ENCODE results near the gene ADAMTS19.

ADAMTS19 gene

GRCh38 chr5:129745997-129746396 is 285.9 kb downstream of the ADAMTS19 start:
- H3K4me3 ChIP-seq (ENCODE audit: low read length) = no peak overlapping the region
- no peak for DNase-seq (ENCODE audit: low read depth, low spot score)

GRCh38 chr5:129746876-129747275 is 286.8 kb downstream of the ADAMTS19 start:
- H3K4me3 ChIP-seq (ENCODE audit: low read length) = no peak overlapping the region
- DNase-seq (ENCODE audit: low read depth, low spot score) = no peak

GRCh38 chr5:129747572-129748407 is 287.7 kb downstream of the ADAMTS19 start, which contains the start of gene MINAR2:
Gene MINAR2 (plus strand): TSS chr5:129748094. CDS start chr5:129748191, 97 bp downstream.
- no peak within 1 kb of the TSS for H3K4me3 ChIP-seq (ENCODE audit: low read length)
- DNase-seq (ENCODE audit: low read depth, low spot score) = no peak

GRCh38 chr5:129748913-129749880 is 289.1 kb downstream of the ADAMTS19 start:
- peak; percentile 11 for DNase-seq (ENCODE audit: low read depth, low spot score)
- H3K4me3 ChIP-seq (ENCODE audit: low read length) = no peak overlapping the region

GRCh38 chr5:129760636-129761325 is 300.7 kb downstream of the ADAMTS19 start:
- no peak for DNase-seq (ENCODE audit: low read depth, low spot score)
- H3K4me3 ChIP-seq (ENCODE audit: low read length) = no peak overlapping the region

GRCh38 chr5:129763651-129764050 is 303.6 kb downstream of the ADAMTS19 start:
- DNase-seq (ENCODE audit: low read depth, low spot score) = no peak
- H3K4me3 ChIP-seq (ENCODE audit: low read length) = no peak overlapping the region

GRCh38 chr5:129766798-129767197 is 306.7 kb downstream of the ADAMTS19 start:
- no peak overlapping the region for H3K4me3 ChIP-seq (ENCODE audit: low read length)
- no peak for DNase-seq (ENCODE audit: low read depth, low spot score)

- DNase-seq (ENCODE audit: low read depth, low spot score) = peak; percentile 90
These were observed 307.9 kb downstream of the ADAMTS19 start for GRCh38 chr5:129767927-129768380.

GRCh38 chr5:129768735-129769134 is 308.6 kb downstream of the ADAMTS19 start:
- no peak overlapping the region for H3K4me3 ChIP-seq (ENCODE audit: low read length)
- DNase-seq (ENCODE audit: low read depth, low spot score) = no peak

More at GRCh38 chr5:129767927-129768380, 307.9 kb downstream of the ADAMTS19 start:
- no peak overlapping the region for H3K4me3 ChIP-seq (ENCODE audit: low read length)

GRCh38 chr5:129770024-129770820 is 310.1 kb downstream of the ADAMTS19 start:
- H3K4me3 ChIP-seq (ENCODE audit: low read length) = no peak overlapping the region
- DNase-seq (ENCODE audit: low read depth, low spot score) = no peak

- peak; percentile 61 for DNase-seq (ENCODE audit: low read depth, low spot score)
- no peak overlapping the region for H3K4me3 ChIP-seq (ENCODE audit: low read length)
These were observed 311.1 kb downstream of the ADAMTS19 start for GRCh38 chr5:129771058-129771838.

GRCh38 chr5:129773376-129773775 is 313.3 kb downstream of the ADAMTS19 start:
- no peak overlapping the region for H3K4me3 ChIP-seq (ENCODE audit: low read length)
- DNase-seq (ENCODE audit: low read depth, low spot score) = no peak

- no peak for DNase-seq (ENCODE audit: low read depth, low spot score)
- H3K4me3 ChIP-seq (ENCODE audit: low read length) = no peak overlapping the region
These were observed 321.5 kb downstream of the ADAMTS19 start for GRCh38 chr5:129781594-129781993.
